Fibroblast of lung (primary cell): ENCODE measurements around the gene GRID2IP. TPM values are rescaled to one million over a fixed set of nuclear protein-coding genes. Genes with fewer than 3 reads are reported as not detected.

ENCODE experiments used
- DNase-seq, 2 donors: peaks; one replicate each; pipeline versions ENCODE4 v3.0.0 to v3.0.0-alpha.2; 2010; ENCODE audit warnings: low read depth in 2 of 2
- H2AFZ ChIP-seq: 2 replicates; pipeline ENCODE4 v1.5.1; 2012; ENCODE audit warnings: low read length, control low read depth, inconsistent platforms
- H3K27ac ChIP-seq: 2 replicates; pipeline ENCODE4 v1.5.1; 2011; ENCODE audit warnings: low read length, control low read depth; ENCODE audit not compliant: insufficient read depth
- H3K27me3 ChIP-seq: 2 replicates; pipeline ENCODE4 v1.5.1; 2011; ENCODE audit warnings: mild to moderate bottlenecking, low read length; ENCODE audit not compliant: control insufficient read depth, insufficient read depth
- H3K36me3 ChIP-seq: 2 replicates; pipeline ENCODE4 v1.5.1; 2011; ENCODE audit warnings: low read length; ENCODE audit not compliant: control insufficient read depth, insufficient read depth
- H3K4me1 ChIP-seq: 2 replicates; pipeline ENCODE4 v1.5.1; 2011; ENCODE audit warnings: low read length; ENCODE audit not compliant: control insufficient read depth, insufficient read depth; ENCODE audit errors: extremely low read depth
- H3K4me2 ChIP-seq: 2 replicates; pipeline ENCODE4 v1.5.1; 2011; ENCODE audit warnings: low read length, control low read depth; ENCODE audit not compliant: insufficient read depth; ENCODE audit errors: extremely low read depth
- H3K4me3 ChIP-seq, 4 experiments: fragments of 200-600 bp in 1 of 4; sonication (generic) in 1 of 4; replicated peaks in 1 of 4; 2 replicates each; pipeline ENCODE4 v1.5.1; 2011 to 2016; ENCODE audit warnings: low read length in 4 of 4, low read depth in 3 of 4, mild to moderate bottlenecking in 3 of 4, control low read depth in 2 of 4, inconsistent platforms in 1 of 4, mixed read lengths in 1 of 4; ENCODE audit not compliant: insufficient read depth in 1 of 4; ENCODE audit errors: control extremely low read depth in 1 of 4
- H3K79me2 ChIP-seq: 2 replicates; pipeline ENCODE4 v1.5.1; 2012; ENCODE audit warnings: mild to moderate bottlenecking, low read length, inconsistent platforms; ENCODE audit not compliant: control insufficient read depth, insufficient read depth
- H3K9ac ChIP-seq: 2 replicates; pipeline ENCODE4 v1.5.1; 2011; ENCODE audit warnings: mild to moderate bottlenecking, low read length, control low read depth; ENCODE audit not compliant: insufficient read depth
- H3K9me3 ChIP-seq: 2 replicates; pipeline ENCODE4 v1.5.1; 2012; ENCODE audit warnings: low read depth, low read length; ENCODE audit not compliant: control insufficient read depth, insufficient read depth
- H4K20me1 ChIP-seq: 2 replicates; pipeline ENCODE4 v1.5.1; 2011; ENCODE audit warnings: low read length; ENCODE audit not compliant: control insufficient read depth, insufficient read depth; ENCODE audit errors: extremely low read depth
- EZH2 ChIP-seq: IDR thresholded peaks from 2 replicates; pipeline ENCODE4 v1.5.1; 2012; ENCODE audit warnings: low read length, control low read depth, mild to moderate bottlenecking; ENCODE audit errors: missing control alignments
- polyA plus RNA-seq, 2 donors: library from polyadenylated mRNA; depleted of rRNA in 1 of 2; stranded (reverse) in 1 of 2; unstranded in 1 of 2; fragments of >200 nt; gene quantifications; 2 replicates each; pipeline ENCODE4 v1.2.1, GENCODE V29; 2011 to 2012; ENCODE audit warnings: missing spikeins in 1 of 2
- total RNA-seq: library from RNA; depleted of rRNA; stranded (reverse); fragments of >200 nt; gene quantifications from 2 replicates; pipeline ENCODE4 v1.2.1, GENCODE V29; 2014
- TF ChIP-seq, protein P1 (sequence below), 2 donors: IDR thresholded peaks in 1 of 2; conservative IDR thresholded peaks in 1 of 2; 1 replicate in 1 of 2; 2 replicates in 1 of 2; pipeline ENCODE4 v1.5.1; 2011 to 2012; ENCODE audit warnings: low read length in 2 of 2, control low read depth in 1 of 2, inconsistent platforms in 1 of 2, low read depth in 1 of 2, mild to moderate bottlenecking in 1 of 2

GRID2IP gene
- total and polyA plus RNA-seq, 2 donors (not counting 1 experiment from before 2014, with no cell fraction given): not detected

DNA sequence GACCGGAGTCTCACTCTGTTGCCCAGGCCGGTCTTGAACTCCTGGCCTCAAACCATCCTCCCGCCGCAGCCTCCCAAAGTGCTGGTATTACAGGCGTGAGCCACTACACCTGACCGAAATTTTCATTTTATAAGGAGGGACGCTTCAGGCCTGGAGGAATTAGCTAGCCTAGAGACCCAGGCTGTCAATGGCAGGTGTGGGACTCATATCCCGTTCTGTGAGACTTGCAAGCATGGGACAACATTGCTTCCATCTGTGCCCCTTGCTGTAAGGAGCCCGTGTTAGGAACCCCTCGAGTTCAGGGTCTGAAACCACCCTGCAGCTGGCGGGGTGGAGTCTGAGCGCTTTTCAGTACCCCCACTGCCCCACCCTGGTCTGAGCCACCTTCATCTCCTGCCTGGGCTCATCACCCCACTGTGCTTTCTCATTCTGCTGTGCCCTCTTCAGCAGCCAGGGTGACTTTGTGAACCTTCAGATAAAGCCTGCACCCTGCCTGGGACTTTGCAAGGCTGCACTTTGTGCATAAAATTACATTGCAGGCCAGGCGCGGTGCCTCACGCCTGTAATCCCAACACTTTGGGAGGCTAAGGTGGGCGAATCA lies 102.2 kb downstream of the GRID2IP start:
- Histone ChIP-seq H2AFZ (no peak overlapping the region), H3K4me3 (no peak overlapping the region), H3K4me1 (peaks cover 9% of the 10 kb centered on the region), H3K36me3 (peaks cover 2% of the 10 kb centered on the region), H3K79me2 (peaks cover 29% of the 10 kb centered on the region), H3K9me3 (no peaks in the 10 kb centered on the region), H3K4me2 (no peak overlapping the region), H3K27me3 (no peaks in the 10 kb centered on the region), H3K27ac (peak overlapping the region; percentile 20), H4K20me1 (no peaks in the 10 kb centered on the region), H3K9ac (no peak overlapping the region)
- no peak for TF ChIP-seq EZH2
- TF ChIP-seq, protein P1, sequence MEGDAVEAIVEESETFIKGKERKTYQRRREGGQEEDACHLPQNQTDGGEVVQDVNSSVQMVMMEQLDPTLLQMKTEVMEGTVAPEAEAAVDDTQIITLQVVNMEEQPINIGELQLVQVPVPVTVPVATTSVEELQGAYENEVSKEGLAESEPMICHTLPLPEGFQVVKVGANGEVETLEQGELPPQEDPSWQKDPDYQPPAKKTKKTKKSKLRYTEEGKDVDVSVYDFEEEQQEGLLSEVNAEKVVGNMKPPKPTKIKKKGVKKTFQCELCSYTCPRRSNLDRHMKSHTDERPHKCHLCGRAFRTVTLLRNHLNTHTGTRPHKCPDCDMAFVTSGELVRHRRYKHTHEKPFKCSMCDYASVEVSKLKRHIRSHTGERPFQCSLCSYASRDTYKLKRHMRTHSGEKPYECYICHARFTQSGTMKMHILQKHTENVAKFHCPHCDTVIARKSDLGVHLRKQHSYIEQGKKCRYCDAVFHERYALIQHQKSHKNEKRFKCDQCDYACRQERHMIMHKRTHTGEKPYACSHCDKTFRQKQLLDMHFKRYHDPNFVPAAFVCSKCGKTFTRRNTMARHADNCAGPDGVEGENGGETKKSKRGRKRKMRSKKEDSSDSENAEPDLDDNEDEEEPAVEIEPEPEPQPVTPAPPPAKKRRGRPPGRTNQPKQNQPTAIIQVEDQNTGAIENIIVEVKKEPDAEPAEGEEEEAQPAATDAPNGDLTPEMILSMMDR (conservative IDR thresholded peaks at IDR 0.05 in 1 of 2, IDR thresholded peaks at IDR 0.05 in 1 of 2; ENCODE audit: low read depth in 1 of 2, low read length in 2 of 2): no peak
- DNase-seq: no peak

DNA sequence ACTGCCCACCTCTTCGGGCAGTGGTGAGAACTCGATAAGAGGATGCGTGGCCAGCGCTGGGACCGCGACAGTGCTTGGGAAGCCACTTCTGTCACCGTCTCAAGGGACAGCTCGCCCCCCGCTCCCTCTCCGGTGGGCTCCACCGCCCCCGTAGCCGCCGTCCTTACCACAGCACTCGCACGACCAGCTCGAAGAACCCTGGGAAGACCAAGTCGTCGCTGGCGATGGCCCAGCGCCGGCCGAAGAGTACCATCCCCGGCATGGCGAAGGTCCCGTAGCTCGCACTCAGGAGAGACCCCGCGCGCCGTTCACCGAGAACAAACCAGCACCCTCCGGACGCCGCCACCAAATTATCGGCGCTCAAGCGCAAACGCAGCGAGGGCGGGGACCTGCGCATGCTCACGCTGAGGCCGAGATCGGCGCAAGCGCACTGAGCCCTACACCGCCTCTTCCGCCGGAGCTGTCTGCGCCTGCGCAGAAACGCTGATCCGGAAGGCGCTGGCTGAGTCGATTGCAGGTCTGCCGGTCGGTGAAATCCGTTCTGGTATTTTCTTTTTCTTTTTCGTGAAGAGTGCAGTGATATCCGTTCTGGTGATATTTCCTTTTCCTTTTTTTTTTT lies 103.6 kb downstream of the GRID2IP start, which contains the start of gene DAGLB:
Gene DAGLB, minus strand, starts transcription at position 374 of the 619 bp plus-strand sequence. Its CDS starts 112 bp downstream, at position 262.
- Histone ChIP-seq H3K9ac (peak within 1 kb of the TSS; percentile 97), H3K79me2 (peaks cover 30% of the 10 kb centered on the region), H4K20me1 (no peaks in the 10 kb centered on the region), H3K4me2 (peak within 1 kb of the TSS; percentile 67), H3K27ac (peak within 1 kb of the TSS; percentile 95), H3K4me3 (peak within 1 kb of the TSS; percentile 76 to 100 (median 99)), H3K36me3 (peaks cover 2% of the 10 kb centered on the region), H3K9me3 (no peaks in the 10 kb centered on the region), H2AFZ (peak within 1 kb of the TSS; percentile 80), H3K27me3 (no peaks in the 10 kb centered on the region), H3K4me1 (peaks cover 13% of the 10 kb centered on the region)
- peak; percentile 77 to 91 for DNase-seq
- TF ChIP-seq, protein P1 (conservative IDR thresholded peaks at IDR 0.05 in 1 of 2, IDR thresholded peaks at IDR 0.05 in 1 of 2; ENCODE audit: low read depth in 1 of 2, low read length in 2 of 2): no peak
- no peak for TF ChIP-seq EZH2

Other genes starting within 250 kb of the GRID2IP start
- 19.8 and 20.1 TPM in 2 replicates for gene FAM220A, start 202.5 kb downstream of the GRID2IP start, total RNA-seq
- 15.5 and 22.5 TPM in 2 replicates for gene FAM220A, start 202.5 kb downstream of the GRID2IP start, polyA plus RNA-seq
- gene RAC1, start 176.9 kb downstream of the GRID2IP start, total RNA-seq: 39.3 and 55.8 TPM in 2 replicates
- 685 and 743 TPM in 2 replicates for gene RAC1, start 176.9 kb downstream of the GRID2IP start, polyA plus RNA-seq
- 12.1 and 22.6 TPM in 2 replicates for gene DAGLB, start 103.5 kb downstream of the GRID2IP start, total RNA-seq
- gene DAGLB, start 103.5 kb downstream of the GRID2IP start, polyA plus RNA-seq: 14.5 and 17.3 TPM in 2 replicates
- gene KDELR2, start 67.3 kb downstream of the GRID2IP start, total RNA-seq: 130 and 177 TPM in 2 replicates
- 281 and 365 TPM in 2 replicates for gene KDELR2, start 67.3 kb downstream of the GRID2IP start, polyA plus RNA-seq
- gene ZDHHC4, start 26.0 kb upstream of the GRID2IP start, total RNA-seq: 65.2 and 72.7 TPM in 2 replicates
- 67.7 and 89.5 TPM in 2 replicates for gene ZDHHC4, start 26.0 kb upstream of the GRID2IP start, polyA plus RNA-seq
- gene INTS15, start 38.6 kb upstream of the GRID2IP start, total RNA-seq: 7.1 and 9.0 TPM in 2 replicates
- 11.7 and 18.3 TPM in 2 replicates for gene INTS15, start 38.6 kb upstream of the GRID2IP start, polyA plus RNA-seq
- 0.66 and 4.4 TPM in 2 replicates for gene ZNF853, start 64.1 kb upstream of the GRID2IP start, total RNA-seq
- 0.05 and 0.43 TPM in 2 replicates for gene ZNF853, start 64.1 kb upstream of the GRID2IP start, polyA plus RNA-seq
- gene ZNF316, start 85.9 kb upstream of the GRID2IP start, total RNA-seq: 13.0 and 13.9 TPM in 2 replicates
- gene ZNF316, start 85.9 kb upstream of the GRID2IP start, polyA plus RNA-seq: 4.5 and 5.1 TPM in 2 replicates
- gene ZNF12, start 155.5 kb upstream of the GRID2IP start, total RNA-seq: 17.8 and 19.0 TPM in 2 replicates
- 10.9 and 15.9 TPM in 2 replicates for gene ZNF12, start 155.5 kb upstream of the GRID2IP start, polyA plus RNA-seq
- 0.51 and 0.66 TPM in 2 replicates for gene RSPH10B2, start 202.6 kb upstream of the GRID2IP start, total RNA-seq
- 0.02 TPM in 1 of 2 replicates, not detected in the other for gene RSPH10B2, start 202.6 kb upstream of the GRID2IP start, polyA plus RNA-seq